H9 (cell line): ENCODE measurements around the gene HNRNPA3. TPM values are rescaled to one million over a fixed set of nuclear protein-coding genes. Genes with fewer than 3 reads are reported as not detected.

Experiments
- DNase-seq: peaks from one replicate; pipeline ENCODE4 v3.0.0-alpha.2; 2017
- H2AFZ ChIP-seq: one replicate; pipeline ENCODE4 v1.6.1; 2013; ENCODE audit warnings: mild to moderate bottlenecking, low read length, control low read depth, moderate library complexity
- H2AK5ac ChIP-seq: 2 replicates; pipeline ENCODE4 v1.6.1; 2013; ENCODE audit warnings: low read length, control low read depth, mixed read lengths; ENCODE audit not compliant: insufficient read length
- H2BK120ac ChIP-seq: one replicate; pipeline ENCODE4 v1.6.1; 2013; ENCODE audit warnings: low read depth, mild to moderate bottlenecking, low read length, control low read depth, inconsistent platforms; ENCODE audit not compliant: poor library complexity, severe bottlenecking
- H2BK12ac ChIP-seq: 2 replicates; pipeline ENCODE4 v1.6.1; 2013; ENCODE audit warnings: low read length, control low read depth, mixed read lengths, low read depth; ENCODE audit not compliant: insufficient read length
- H2BK15ac ChIP-seq: 2 replicates; pipeline ENCODE4 v1.6.1; 2013; ENCODE audit warnings: low read depth, low read length, control low read depth
- H2BK20ac ChIP-seq: one replicate; pipeline ENCODE4 v1.6.1; 2013; ENCODE audit warnings: low read depth, mild to moderate bottlenecking, low read length, control low read depth, inconsistent platforms; ENCODE audit not compliant: poor library complexity, severe bottlenecking
- H2BK5ac ChIP-seq: 2 replicates; pipeline ENCODE4 v1.6.1; 2013; ENCODE audit warnings: low read length, control low read depth, mixed read lengths; ENCODE audit not compliant: insufficient read length
- H3K14ac ChIP-seq: 2 replicates; pipeline ENCODE4 v1.6.1; 2013; ENCODE audit warnings: low read length, control low read depth; ENCODE audit not compliant: insufficient read depth
- H3K18ac ChIP-seq: 2 replicates; pipeline ENCODE4 v1.6.1; 2013; ENCODE audit warnings: low read depth, mild to moderate bottlenecking, mixed read lengths, low read length, control low read depth; ENCODE audit not compliant: insufficient read length
- H3K23ac ChIP-seq: 2 replicates; pipeline ENCODE4 v1.6.1; 2013; ENCODE audit warnings: low read length, control low read depth, mixed read lengths, low read depth; ENCODE audit not compliant: insufficient read length
- H3K23me2 ChIP-seq: 2 replicates; pipeline ENCODE4 v1.6.1; 2013; ENCODE audit warnings: low read depth, mild to moderate bottlenecking, mixed read lengths, low read length, control low read depth; ENCODE audit not compliant: insufficient read length, poor library complexity, severe bottlenecking
- H3K27ac ChIP-seq: 2 replicates; pipeline ENCODE4 v1.5.1; 2013; ENCODE audit warnings: low read length, control low read depth, mixed read lengths, low read depth; ENCODE audit not compliant: insufficient read length
- H3K27me3 ChIP-seq: 2 replicates; pipeline ENCODE4 v1.6.1; 2013; ENCODE audit warnings: low read length, control low read depth, inconsistent platforms; ENCODE audit not compliant: insufficient read depth
- H3K4ac ChIP-seq: 2 replicates; pipeline ENCODE4 v1.6.1; 2013; ENCODE audit warnings: low read depth, mild to moderate bottlenecking, control low read depth, inconsistent platforms, low read length, moderate library complexity
- H3K4me1 ChIP-seq: 2 replicates; pipeline ENCODE4 v1.6.1; 2013; ENCODE audit warnings: low read length, control low read depth, inconsistent platforms; ENCODE audit not compliant: insufficient read depth
- H3K4me2 ChIP-seq: 2 replicates; pipeline ENCODE4 v1.6.1; 2013; ENCODE audit warnings: low read length, control low read depth, mixed read lengths; ENCODE audit not compliant: insufficient read length, insufficient read depth
- H3K56ac ChIP-seq: 2 replicates; pipeline ENCODE4 v1.6.1; 2013; ENCODE audit warnings: low read depth, mild to moderate bottlenecking, mixed read lengths, low read length, control low read depth; ENCODE audit not compliant: insufficient read length
- H3K79me1 ChIP-seq: 2 replicates; pipeline ENCODE4 v1.6.1; 2013; ENCODE audit warnings: low read depth, mild to moderate bottlenecking, moderate library complexity, low read length, control low read depth, inconsistent platforms; ENCODE audit not compliant: insufficient read depth, poor library complexity, severe bottlenecking
- H3K79me2 ChIP-seq: 2 replicates; pipeline ENCODE4 v1.6.1; 2013; ENCODE audit warnings: low read length, control low read depth, inconsistent platforms; ENCODE audit not compliant: insufficient read depth
- H3K9ac ChIP-seq: 2 replicates; pipeline ENCODE4 v1.6.1; 2013; ENCODE audit warnings: low read length, control low read depth, mixed read lengths; ENCODE audit not compliant: insufficient read length; ENCODE audit errors: extremely low read depth
- H3K9me3 ChIP-seq: one replicate; pipeline ENCODE4 v1.6.1; 2013; ENCODE audit warnings: low read depth, low read length, inconsistent platforms; ENCODE audit not compliant: control insufficient read depth
- H3T11ph ChIP-seq: one replicate; pipeline ENCODE4 v1.6.1; 2013; ENCODE audit warnings: mild to moderate bottlenecking, low read length, control low read depth, inconsistent platforms
- H4K20me1 ChIP-seq: one replicate; pipeline ENCODE4 v1.6.1; 2013; ENCODE audit not compliant: control insufficient read depth, insufficient read length, insufficient read depth
- H4K5ac ChIP-seq: 2 replicates; pipeline ENCODE4 v1.6.1; 2013; ENCODE audit warnings: low read depth, mild to moderate bottlenecking, mixed read lengths, low read length, control low read depth; ENCODE audit not compliant: insufficient read length
- H4K8ac ChIP-seq: replicated peaks from 2 replicates; pipeline ENCODE4 v1.6.1; 2013; ENCODE audit warnings: low read length, control low read depth, mixed read lengths, low read depth; ENCODE audit not compliant: insufficient read length
- H4K91ac ChIP-seq: 2 replicates; pipeline ENCODE4 v1.6.1; 2013; ENCODE audit warnings: low read depth, mild to moderate bottlenecking, moderate library complexity, mixed read lengths, low read length, control low read depth; ENCODE audit not compliant: insufficient read length
- H3K27ac Mint-ChIP-seq, 3 experiments: 2 replicates in 2 of 3; 3 replicates in 1 of 3; pipeline ENCODE4 v1.8.0; 2020 to 2021; ENCODE audit warnings: mixed read lengths in 3 of 3, mild to moderate bottlenecking in 1 of 3, moderate library complexity in 1 of 3
- H3K27me3 Mint-ChIP-seq: 2 replicates; pipeline ENCODE4 v1.8.0; 2021; ENCODE audit warnings: low read depth, mild to moderate bottlenecking, moderate library complexity, mixed read lengths
- H3K36me3 Mint-ChIP-seq, 3 experiments: 2 replicates in 2 of 3; 3 replicates in 1 of 3; pipeline ENCODE4 v1.8.0; 2020 to 2021; ENCODE audit warnings: low read depth in 3 of 3, mixed read lengths in 3 of 3; ENCODE audit not compliant: insufficient read depth in 1 of 3
- H3K4me1 Mint-ChIP-seq, 2 experiments: 2 replicates each; pipeline ENCODE4 v1.8.0; 2020; ENCODE audit warnings: mixed read lengths in 2 of 2
- H3K4me3 Mint-ChIP-seq, 2 experiments: 2 replicates in 1 of 2; 3 replicates in 1 of 2; pipeline ENCODE4 v1.8.0; 2020 to 2021; ENCODE audit warnings: mild to moderate bottlenecking in 2 of 2, mixed read lengths in 2 of 2, moderate library complexity in 1 of 2
- H3K9me3 Mint-ChIP-seq, 2 experiments: 2 replicates in 1 of 2; 3 replicates in 1 of 2; pipeline ENCODE4 v1.8.0; 2020; ENCODE audit warnings: mild to moderate bottlenecking in 2 of 2, mixed read lengths in 2 of 2, moderate library complexity in 1 of 2
- CTCF ChIP-seq: fragments of 200-600 bp; sonication (generic); conservative IDR thresholded peaks from 3 replicates; pipeline ENCODE4 v1.8.0; 2021; ENCODE audit warnings: antibody characterized with exemption, mild to moderate bottlenecking
- WGBS: extraction: QIAGEN DNeasy Blood & Tissue Kit; methylation state at CpG from one replicate; pipeline ENCODE4 v1.1.7; 2013; ENCODE audit warnings: missing lambda C conversion rate, low lambda C conversion rate, mixed read lengths; ENCODE audit not compliant: insufficient read length; ENCODE audit errors: extremely low coverage; 5-methylcytosine and 5-hydroxymethylcytosine counted together
- total RNA-seq: library from RNA; stranded (reverse); gene quantifications from 2 replicates; pipeline ENCODE4 v1.2.1, GENCODE V29; 2021

Gene HNRNPA3
- total RNA-seq, 1 experiment from 2014 or later, result 405 TPM

- Histone ChIP-seq H2BK120ac (no peak overlapping the region), H3K18ac (no peak overlapping the region), H3K9me3 (peaks cover 5% of the 10 kb centered on the region), H3K56ac (no peak overlapping the region), H2AFZ (no peak overlapping the region), H2AK5ac (no peak overlapping the region), H2BK5ac (no peak overlapping the region), H4K8ac (no peak overlapping the region), H2BK15ac (no peak overlapping the region), H2BK12ac (no peak overlapping the region), H3K79me1 (peaks cover 12% of the 10 kb centered on the region), H3K9ac (no peak overlapping the region), H2BK20ac (no peak overlapping the region), H3K79me2 (peaks cover 53% of the 10 kb centered on the region), H3K4me2 (no peak overlapping the region), H4K91ac (no peak overlapping the region), H3K27ac (no peak overlapping the region), H3K14ac (no peak overlapping the region), H4K20me1 (no peaks in the 10 kb centered on the region), H3T11ph (no peak overlapping the region), H3K27me3 (no peaks in the 10 kb centered on the region), H3K4ac (no peak overlapping the region), H4K5ac (no peak overlapping the region), H3K23ac (no peak overlapping the region), H3K23me2 (no peaks in the 10 kb centered on the region), H3K4me1 (peaks cover 2% of the 10 kb centered on the region; the same call in 1 of the 2 replicates)
- peaks cover 51 to 61% of the 10 kb centered on the region in 2 experiments for H3K4me1 Mint-ChIP-seq
- DNase-seq, result no peak
- TF ChIP-seq CTCF, result no peak
- no peak overlapping the region for H3K4me3 Mint-ChIP-seq
- no CpG with 5 or more reads among the region's 2 CpGs for WGBS
- no peaks in the 10 kb centered on the region for H3K27me3 Mint-ChIP-seq
- H3K9me3 Mint-ChIP-seq, result peaks cover 19% of the 10 kb centered on the region in 2 experiments
- H3K36me3 Mint-ChIP-seq, result peaks cover 14 to 29% (median 24%) of the 10 kb centered on the region in 3 experiments
- H3K27ac Mint-ChIP-seq, result peak overlapping the region; percentile 6 to 70 (median 21); a peak in 4 of 7 replicates
These were observed 42.6 kb downstream of the HNRNPA3 start for GRCh38 chr2:177255227-177255601.
